ENCODE data around the gene HOPX.

- no peak for TF ChIP-seq CTCF (IDR thresholded peaks at IDR 0.05)
- TF ChIP-seq ZFX (IDR thresholded peaks at IDR 0.05; ENCODE audit: borderline replicate concordance) = no peak
Measured at GRCh38 chr4:56622176-56622575, 58.9 kb downstream of the HOPX start.
